Subcutaneous adipose tissue (tissue), 4 donors: ENCODE data around the gene BMP10. TPM values are rescaled to one million over a fixed set of nuclear protein-coding genes. Genes with fewer than 3 reads are reported as not detected.

ENCODE experiments used
- CTCF ChIP-seq: fragments of 450-650 bp; IDR thresholded peaks from one replicate; pipeline ENCODE4 v1.5.1; 2016; ENCODE audit warnings: low read depth, mild to moderate bottlenecking, control low read depth, antibody characterized with exemption, moderate library complexity
- total RNA-seq, 4 donors: library from RNA; depleted of rRNA; stranded (reverse); fragments of >200 nt; gene quantifications; one replicate each; pipeline ENCODE4 v1.1.0, GENCODE V29; 2016

BMP10 gene
- total RNA-seq, 4 donors from 2014 or later, result not detected

DNA sequence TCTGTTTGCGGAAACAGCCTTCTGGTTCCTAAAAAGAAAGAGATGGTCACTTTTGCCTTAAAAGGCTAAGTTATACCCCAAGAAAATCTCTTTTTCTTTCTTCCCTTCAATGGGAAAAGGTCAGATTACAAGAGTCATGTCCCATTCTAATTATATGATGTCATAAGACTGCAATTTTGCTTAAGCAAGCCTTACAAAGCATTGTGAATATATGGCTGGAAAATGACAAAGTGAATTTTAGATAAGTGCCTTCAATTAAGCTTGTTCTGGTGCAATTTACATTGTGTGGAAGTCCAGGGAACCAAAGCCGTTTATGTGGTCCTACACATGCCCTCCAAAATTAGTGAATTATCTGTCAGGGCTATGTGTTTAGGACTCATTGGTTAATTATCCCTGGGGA lies 7.6 kb upstream of the BMP10 start:
- no peak for TF ChIP-seq CTCF

DNA sequence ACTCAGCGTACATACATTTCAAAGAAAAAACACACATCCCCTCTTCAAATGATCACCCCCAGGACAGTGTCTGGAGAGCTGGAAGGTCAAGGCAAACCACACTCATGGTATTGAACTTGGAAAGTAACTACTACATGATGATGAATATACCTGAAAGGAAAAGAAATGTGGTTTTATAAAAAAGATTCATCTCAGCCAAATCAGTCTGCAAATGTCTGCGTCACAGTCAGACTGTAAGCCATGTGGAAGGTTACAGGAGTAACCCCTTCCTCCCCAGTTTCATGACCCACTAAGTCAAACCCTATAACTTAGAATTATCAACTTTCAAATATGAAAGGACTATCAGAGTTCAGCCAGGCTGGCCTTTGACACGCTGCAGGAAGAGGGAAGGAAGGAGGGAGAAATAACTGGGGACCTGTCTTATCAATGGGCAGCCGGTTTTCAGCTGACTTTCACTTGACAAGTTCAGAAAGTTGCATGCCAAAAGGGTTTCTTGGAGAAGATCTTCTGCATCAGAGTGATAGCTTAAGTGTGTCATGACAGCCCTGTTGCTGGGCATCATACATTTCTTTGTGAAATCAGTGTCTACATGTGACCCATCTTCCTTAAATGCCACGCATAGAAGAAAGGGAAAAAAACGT lies 7.0 kb upstream of the BMP10 start:
- no peak for TF ChIP-seq CTCF

DNA sequence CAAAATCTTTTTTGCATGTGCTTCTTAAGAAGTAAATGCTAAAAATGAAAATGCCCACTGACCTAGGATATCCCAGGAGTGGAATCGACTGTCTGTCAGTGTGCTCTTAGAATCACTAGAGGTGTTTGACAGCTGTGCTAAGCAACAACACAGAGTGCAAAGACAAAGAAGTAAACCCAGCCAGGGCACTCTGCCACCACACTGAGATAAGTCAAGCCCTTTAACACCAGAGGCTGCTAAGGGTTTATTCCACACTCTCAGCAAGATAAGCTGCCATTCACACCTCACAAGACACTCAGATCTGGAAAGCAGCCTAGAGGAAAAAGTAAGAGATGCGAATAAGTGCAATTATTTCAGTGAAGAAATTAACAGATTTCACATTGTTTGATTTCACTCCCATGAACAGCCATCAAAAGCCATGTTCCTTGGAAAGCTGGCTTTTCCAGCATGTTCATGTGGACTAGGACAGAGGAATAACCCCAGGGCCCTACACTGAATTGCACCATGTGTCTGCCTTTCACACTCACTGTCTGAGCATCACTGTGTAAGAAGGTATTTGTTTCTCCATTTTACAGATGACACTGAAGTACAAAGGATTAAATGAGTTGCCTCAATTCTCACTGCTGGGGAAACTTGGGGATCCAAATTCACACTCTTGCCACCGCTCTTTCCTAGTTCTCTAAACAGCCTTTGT lies 6.0 kb upstream of the BMP10 start:
- no peak for TF ChIP-seq CTCF

DNA sequence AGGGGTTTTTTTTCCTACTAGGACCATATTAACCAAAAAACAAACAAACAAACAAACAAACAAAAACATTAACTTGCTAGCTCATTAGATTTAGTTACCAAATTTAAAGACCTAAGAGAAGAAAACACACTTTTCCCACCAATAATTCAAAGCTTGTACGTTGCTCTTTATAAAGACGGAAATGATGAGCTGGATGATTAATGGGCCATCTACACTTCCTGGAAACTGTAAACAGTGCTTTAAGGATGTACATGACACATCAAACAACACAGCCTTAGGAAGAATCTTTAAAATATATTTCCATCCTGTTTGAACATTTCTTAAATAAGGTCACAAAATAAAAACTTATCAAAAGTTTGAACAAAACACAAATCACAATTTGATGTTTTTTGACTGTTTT lies 982 bp downstream of the BMP10 start:
- TF ChIP-seq CTCF, result no peak

DNA sequence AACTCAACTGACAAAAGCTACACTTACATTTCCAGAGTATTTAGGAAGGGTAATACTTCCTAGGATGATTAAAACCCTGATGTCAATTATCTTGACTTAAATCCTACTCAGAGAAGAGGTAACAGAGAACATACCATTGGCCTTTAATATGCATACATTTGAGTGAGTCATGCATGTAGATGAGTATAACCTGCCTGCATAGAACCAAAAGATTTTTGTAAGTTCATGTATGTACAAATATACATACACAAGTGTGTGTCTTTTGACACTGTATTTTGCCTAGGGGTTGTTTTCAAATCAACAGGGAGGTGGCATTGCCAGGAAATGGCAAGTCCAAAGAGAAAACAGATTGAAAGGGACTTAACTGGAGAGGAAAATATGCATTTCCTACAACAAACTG lies 6.1 kb downstream of the BMP10 start:
- no peak for TF ChIP-seq CTCF

GRCh38 chr2:68863996-68864395 lies 7.2 kb downstream of the BMP10 start:
- no peak for TF ChIP-seq CTCF

- TF ChIP-seq CTCF, result no peak
Observed at GRCh38 chr2:68862889-68863288, 8.3 kb downstream of the BMP10 start.
